Body of pancreas (tissue), 4 donors: ENCODE results near the gene ADGRG3.

Source experiments
- POLR2A ChIP-seq, 3 donors: fragments of 450-650 bp; IDR thresholded peaks; one replicate each; pipeline ENCODE4 v1.6.1; 2016; ENCODE audit warnings: antibody characterized with exemption in 3 of 3, mild to moderate bottlenecking in 2 of 3
- TF ChIP-seq, protein P1 (sequence below), 7 experiments: fragments of 450-650 bp in 4 of 7; fragments of 200-600 bp in 3 of 7; sonication (generic) in 3 of 7; IDR thresholded peaks; one replicate each; pipeline ENCODE4 v1.5.1; 2016 to 2019; ENCODE audit warnings: antibody characterized with exemption in 7 of 7

DNA sequence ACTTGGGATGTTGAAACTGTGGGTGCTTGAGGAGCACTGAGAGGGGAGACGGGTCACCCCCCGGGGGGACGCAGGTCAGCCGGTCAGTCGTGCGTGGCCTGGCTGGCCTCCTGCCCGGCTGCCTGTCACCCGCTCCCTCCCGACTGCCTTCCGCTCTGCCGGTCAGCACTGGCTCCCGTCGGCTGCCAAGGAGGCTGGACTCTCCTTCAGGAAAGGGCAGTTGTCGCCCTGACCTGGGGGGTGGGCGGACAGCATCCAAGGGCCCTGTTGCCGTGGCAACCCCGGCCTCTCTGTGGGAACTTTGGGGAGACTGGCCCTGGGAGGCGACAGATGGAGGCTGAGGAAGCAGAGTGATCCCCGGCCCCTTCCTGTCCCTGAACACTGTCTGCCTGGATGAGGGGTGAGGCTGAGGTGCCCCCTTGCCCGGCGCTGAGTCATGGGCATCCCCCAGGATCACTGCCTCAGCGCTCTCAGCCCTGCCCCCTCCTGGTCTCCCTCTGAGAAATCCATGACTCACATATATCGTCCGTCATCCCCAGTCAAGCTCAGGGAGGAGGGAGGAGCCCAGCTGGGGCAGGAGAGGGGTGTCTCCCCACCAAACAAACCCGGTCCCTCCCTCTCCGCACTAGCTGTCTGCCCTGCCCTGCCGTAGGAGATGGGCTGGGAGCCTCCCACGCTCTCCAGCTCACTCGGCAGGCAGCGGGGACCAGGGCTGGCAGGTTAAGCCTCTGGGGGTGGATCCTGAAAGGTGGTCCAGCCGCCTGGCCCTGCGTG lies 39.9 kb upstream of the ADGRG3 start, which contains the start of gene ADGRG1:
- TF ChIP-seq, protein P1, sequence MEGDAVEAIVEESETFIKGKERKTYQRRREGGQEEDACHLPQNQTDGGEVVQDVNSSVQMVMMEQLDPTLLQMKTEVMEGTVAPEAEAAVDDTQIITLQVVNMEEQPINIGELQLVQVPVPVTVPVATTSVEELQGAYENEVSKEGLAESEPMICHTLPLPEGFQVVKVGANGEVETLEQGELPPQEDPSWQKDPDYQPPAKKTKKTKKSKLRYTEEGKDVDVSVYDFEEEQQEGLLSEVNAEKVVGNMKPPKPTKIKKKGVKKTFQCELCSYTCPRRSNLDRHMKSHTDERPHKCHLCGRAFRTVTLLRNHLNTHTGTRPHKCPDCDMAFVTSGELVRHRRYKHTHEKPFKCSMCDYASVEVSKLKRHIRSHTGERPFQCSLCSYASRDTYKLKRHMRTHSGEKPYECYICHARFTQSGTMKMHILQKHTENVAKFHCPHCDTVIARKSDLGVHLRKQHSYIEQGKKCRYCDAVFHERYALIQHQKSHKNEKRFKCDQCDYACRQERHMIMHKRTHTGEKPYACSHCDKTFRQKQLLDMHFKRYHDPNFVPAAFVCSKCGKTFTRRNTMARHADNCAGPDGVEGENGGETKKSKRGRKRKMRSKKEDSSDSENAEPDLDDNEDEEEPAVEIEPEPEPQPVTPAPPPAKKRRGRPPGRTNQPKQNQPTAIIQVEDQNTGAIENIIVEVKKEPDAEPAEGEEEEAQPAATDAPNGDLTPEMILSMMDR (IDR thresholded peaks at IDR 0.05): peak in 1 of 7 experiments; percentile 15
- TF ChIP-seq POLR2A (IDR thresholded peaks at IDR 0.05): peak in 2 of 3 donors; percentile 46 to 49
